Fibroblast of pulmonary artery (primary cell): Measurements from ENCODE around the gene PRKG1.

Source experiments
- DNase-seq: peaks from one replicate; pipeline ENCODE4 v3.0.0-alpha.2; 2010; ENCODE audit warnings: low read depth
- H3K4me3 ChIP-seq: replicated peaks from 2 replicates; pipeline ENCODE4 v1.5.1; 2011; ENCODE audit warnings: low read depth, mild to moderate bottlenecking, control low read depth, low read length, moderate library complexity
- CTCF ChIP-seq: IDR thresholded peaks from 2 replicates; pipeline ENCODE4 v1.5.1; 2011; ENCODE audit warnings: mild to moderate bottlenecking, control low read depth, low read length, inconsistent platforms; ENCODE audit errors: missing control alignments

Gene PRKG1

GRCh38 chr10:51397695-51398094 lies 323.4 kb downstream of the PRKG1 start:
- H3K4me3 ChIP-seq: no peak overlapping the region
- peak; percentile 82 for DNase-seq
- TF ChIP-seq CTCF: no peak

GRCh38 chr10:51399840-51400239 lies 325.6 kb downstream of the PRKG1 start:
- H3K4me3 ChIP-seq: no peak overlapping the region
- no peak for DNase-seq
- no peak for TF ChIP-seq CTCF

GRCh38 chr10:51400392-51401096 lies 326.3 kb downstream of the PRKG1 start:
- H3K4me3 ChIP-seq: no peak overlapping the region
- no peak for TF ChIP-seq CTCF
- no peak for DNase-seq

- H3K4me3 ChIP-seq: no peak overlapping the region
- DNase-seq: no peak
- TF ChIP-seq CTCF: no peak
These were observed 329.2 kb downstream of the PRKG1 start for GRCh38 chr10:51403521-51403920.

- H3K4me3 ChIP-seq: no peak overlapping the region
- TF ChIP-seq CTCF: no peak
- peak; percentile 87 for DNase-seq
These were observed 331.5 kb downstream of the PRKG1 start for GRCh38 chr10:51405580-51406351.

GRCh38 chr10:51406581-51406980 lies 332.3 kb downstream of the PRKG1 start:
- no peak for DNase-seq
- no peak overlapping the region for H3K4me3 ChIP-seq
- TF ChIP-seq CTCF: no peak
